ENCODE measurements around the gene PIAS1.
"Not testable (repeated sequence)": the region's sequence is repeated elsewhere in the genome, so short reads cannot be mapped to it uniquely, and the experiment has no call there.

The PIAS1 gene

GRCh38 chr15:68166847-68167246 lies 112.7 kb downstream of the PIAS1 start:
- DNase-seq (ENCODE audit: extremely low read depth, insufficient read length) = no peak
- Histone ChIP-seq H3K36me3 (ENCODE audit: control insufficient read depth, insufficient read depth, low read length) (peaks cover 3% of the 10 kb centered on the region; the same call in 1 of the 2 replicates), H3K4me3 (replicated peaks; ENCODE audit: low read depth, low read length) (no peak overlapping the region), H3K27me3 (replicated peaks; ENCODE audit: control insufficient read depth, insufficient read depth, low read length) (no peaks in the 10 kb centered on the region)
- TF ChIP-seq CTCF (IDR thresholded peaks at IDR 0.05; ENCODE audit: insufficient read depth, low read length, poor library complexity, severe bottlenecking) = no peak

DNA sequence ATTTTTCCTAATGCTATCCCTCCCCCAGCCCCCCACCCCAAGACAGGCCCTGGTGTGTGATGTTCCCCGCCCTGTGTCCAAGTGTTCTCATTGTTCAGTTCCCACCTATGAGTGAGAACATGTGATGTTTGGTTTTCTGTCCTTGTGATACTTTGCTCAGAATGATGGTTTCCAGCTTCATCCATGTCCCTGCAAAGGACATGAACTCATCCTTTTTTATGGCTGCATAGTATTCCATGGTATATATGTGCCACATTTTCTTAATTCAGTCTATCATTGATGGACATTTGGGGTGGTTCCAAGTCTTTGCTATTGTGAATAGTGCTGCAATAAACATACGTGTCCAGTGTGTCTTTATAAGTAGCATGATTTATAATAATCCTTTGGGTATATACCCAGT lies 117.9 kb downstream of the PIAS1 start:
- not testable (repeated sequence) for H3K36me3 ChIP-seq (ENCODE audit: control insufficient read depth, insufficient read depth, low read length)

DNA sequence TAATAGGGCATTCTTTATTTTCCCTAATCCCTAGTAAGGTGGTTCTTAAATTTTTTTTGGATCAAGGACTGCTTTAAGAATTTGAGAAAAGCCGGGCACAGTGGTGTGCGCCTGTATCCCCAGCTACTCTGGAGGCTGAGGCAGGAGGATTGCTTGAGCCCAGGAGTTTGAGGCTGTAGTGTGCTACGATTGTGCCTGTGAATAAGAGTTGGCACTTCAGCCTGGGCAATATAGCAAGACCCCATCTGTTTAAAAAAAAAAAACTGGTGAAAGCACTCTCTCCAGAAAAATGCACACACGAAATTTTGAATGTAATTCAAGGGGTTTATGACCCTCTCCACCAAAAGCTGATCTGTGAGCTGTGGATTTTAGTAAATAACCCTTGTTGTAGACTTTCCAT lies 119.0 kb downstream of the PIAS1 start:
- TF ChIP-seq CTCF (IDR thresholded peaks at IDR 0.05; ENCODE audit: insufficient read depth, low read length, poor library complexity, severe bottlenecking) = no peak
- peaks cover 6% of the 10 kb centered on the region for H3K36me3 ChIP-seq (ENCODE audit: control insufficient read depth, insufficient read depth, low read length)
- no peaks in the 10 kb centered on the region for H3K27me3 ChIP-seq (replicated peaks; ENCODE audit: control insufficient read depth, insufficient read depth, low read length)

More for the DNA sequence above, 117.9 kb downstream of the PIAS1 start:
- H3K27me3 ChIP-seq (replicated peaks; ENCODE audit: control insufficient read depth, insufficient read depth, low read length); DNase-seq (ENCODE audit: extremely low read depth, insufficient read length); H3K4me3 ChIP-seq (replicated peaks; ENCODE audit: low read depth, low read length): not testable (repeated sequence)

GRCh38 chr15:68175526-68175925 lies 121.4 kb downstream of the PIAS1 start:
- Histone ChIP-seq H3K4me3 (replicated peaks; ENCODE audit: low read depth, low read length) (no peak overlapping the region), H3K36me3 (ENCODE audit: control insufficient read depth, insufficient read depth, low read length) (peaks cover 6% of the 10 kb centered on the region), H3K27me3 (replicated peaks; ENCODE audit: control insufficient read depth, insufficient read depth, low read length) (no peaks in the 10 kb centered on the region)
- TF ChIP-seq CTCF (IDR thresholded peaks at IDR 0.05; ENCODE audit: insufficient read depth, low read length, poor library complexity, severe bottlenecking) = no peak
- DNase-seq (ENCODE audit: extremely low read depth, insufficient read length) = no peak

More for the DNA sequence above, 119.0 kb downstream of the PIAS1 start:
- no peak for DNase-seq (ENCODE audit: extremely low read depth, insufficient read length)
- no peak overlapping the region for H3K4me3 ChIP-seq (replicated peaks; ENCODE audit: low read depth, low read length)

DNA sequence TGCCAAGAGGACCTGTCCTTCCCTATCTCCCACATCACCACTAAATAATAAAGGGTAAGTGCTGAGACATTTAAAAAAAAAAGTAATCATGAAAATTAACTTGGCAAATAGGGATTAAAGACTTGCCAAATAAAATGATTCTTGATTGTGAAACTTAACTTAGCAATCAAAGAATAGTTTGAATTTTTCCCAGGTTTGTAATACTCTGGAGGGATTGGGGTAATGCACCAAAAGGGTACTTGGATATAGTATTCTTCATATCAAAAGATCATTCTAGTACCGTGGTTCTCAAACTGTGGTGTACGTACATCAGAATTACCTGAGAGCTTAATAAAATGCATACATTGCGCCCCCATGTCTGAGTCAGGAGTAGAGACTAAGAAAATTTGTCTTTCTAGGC lies 122.5 kb downstream of the PIAS1 start:
- Histone ChIP-seq H3K4me3 (replicated peaks; ENCODE audit: low read depth, low read length) (no peak overlapping the region), H3K27me3 (replicated peaks; ENCODE audit: control insufficient read depth, insufficient read depth, low read length) (no peaks in the 10 kb centered on the region), H3K36me3 (ENCODE audit: control insufficient read depth, insufficient read depth, low read length) (peaks cover 12% of the 10 kb centered on the region)
- no peak for DNase-seq (ENCODE audit: extremely low read depth, insufficient read length)
- TF ChIP-seq CTCF (IDR thresholded peaks at IDR 0.05; ENCODE audit: insufficient read depth, low read length, poor library complexity, severe bottlenecking) = no peak

GRCh38 chr15:68177742-68178141 lies 123.6 kb downstream of the PIAS1 start:
- no peak for TF ChIP-seq CTCF (IDR thresholded peaks at IDR 0.05; ENCODE audit: insufficient read depth, low read length, poor library complexity, severe bottlenecking)

More at GRCh38 chr15:68177742-68178141, 123.6 kb downstream of the PIAS1 start:
- Histone ChIP-seq H3K27me3 (replicated peaks; ENCODE audit: control insufficient read depth, insufficient read depth, low read length) (no peaks in the 10 kb centered on the region), H3K36me3 (ENCODE audit: control insufficient read depth, insufficient read depth, low read length) (peaks cover 12% of the 10 kb centered on the region), H3K4me3 (replicated peaks; ENCODE audit: low read depth, low read length) (no peak overlapping the region)
- no peak for DNase-seq (ENCODE audit: extremely low read depth, insufficient read length)
